8988T (cell line): Measurements from ENCODE around the gene RNF223.
"Not testable (repeated sequence)": the region's sequence is repeated elsewhere in the genome, so short reads cannot be mapped to it uniquely, and the experiment has no call there.

Experiments
- DNase-seq: peaks from one replicate; pipeline ENCODE4 v3.0.0; 2011

RNF223 gene

GRCh38 chr1:1058921-1059493 is 15.1 kb downstream of the RNF223 start:
- no peak for DNase-seq

GRCh38 chr1:1058088-1058905 is 15.8 kb downstream of the RNF223 start:
- no peak for DNase-seq

GRCh38 chr1:1057769-1058087 is 16.4 kb downstream of the RNF223 start:
- not testable (repeated sequence) for DNase-seq

- no peak for DNase-seq
Measured at GRCh38 chr1:1055841-1056736, 18.0 kb downstream of the RNF223 start.

GRCh38 chr1:1054971-1055370 is 19.1 kb downstream of the RNF223 start:
- no peak for DNase-seq

GRCh38 chr1:1054099-1054700 is 19.9 kb downstream of the RNF223 start:
- DNase-seq = no peak

- DNase-seq = no peak
Measured at GRCh38 chr1:1053682-1054081, 20.4 kb downstream of the RNF223 start.

- DNase-seq = no peak
Measured at GRCh38 chr1:1053022-1053421, 21.1 kb downstream of the RNF223 start.

GRCh38 chr1:1052003-1052840 is 21.9 kb downstream of the RNF223 start:
- no peak for DNase-seq

- DNase-seq = no peak
Measured at GRCh38 chr1:1051127-1051810, 22.8 kb downstream of the RNF223 start.

GRCh38 chr1:1050577-1051052 is 23.5 kb downstream of the RNF223 start:
- DNase-seq = no peak

GRCh38 chr1:1049318-1050165 is 24.6 kb downstream of the RNF223 start:
- no peak for DNase-seq

- no peak for DNase-seq
Measured at GRCh38 chr1:1048765-1049164, 25.3 kb downstream of the RNF223 start.

GRCh38 chr1:1047963-1048362 is 26.1 kb downstream of the RNF223 start:
- DNase-seq = no peak

- DNase-seq = no peak
Measured at GRCh38 chr1:1047407-1047806, 26.7 kb downstream of the RNF223 start.

- DNase-seq = no peak
Measured at GRCh38 chr1:1046767-1047166, 27.3 kb downstream of the RNF223 start.

- no peak for DNase-seq
Measured at GRCh38 chr1:1046243-1046642, 27.9 kb downstream of the RNF223 start.

- no peak for DNase-seq
Measured at GRCh38 chr1:1045129-1045528, 29.0 kb downstream of the RNF223 start.

- DNase-seq = no peak
Measured at GRCh38 chr1:1044455-1045078, 29.5 kb downstream of the RNF223 start.

GRCh38 chr1:1043921-1044320 is 30.2 kb downstream of the RNF223 start:
- no peak for DNase-seq
